K562 (cell line): ENCODE measurements around the gene MAP3K20.

Experiments
- CBX5 ChIP-seq: IDR thresholded peaks from 2 replicates; pipeline ENCODE4 v1.6.1; 2014; ENCODE audit warnings: low read depth, borderline replicate concordance
- FOXK2 ChIP-seq, 2 experiments: fragments of 450-650 bp; IDR thresholded peaks in 1 of 2; conservative IDR thresholded peaks in 1 of 2; 2 replicates each; pipeline ENCODE4 v1.6.1; 2016; ENCODE audit warnings: low read depth in 2 of 2, mild to moderate bottlenecking in 1 of 2
- FOXM1 ChIP-seq, 2 experiments: fragments of 450-650 bp in 1 of 2; sonication (generic) in 1 of 2; formaldehyde crosslinking in 1 of 2; IDR thresholded peaks; 2 replicates each; pipeline versions ENCODE4 v1.6.1 to v1.9.0; 2017 to 2022; ENCODE audit warnings: low read depth in 2 of 2, mild to moderate bottlenecking in 2 of 2, missing genetic modification reagents in 1 of 2, moderate library complexity in 1 of 2
- RFX5 ChIP-seq: IDR thresholded peaks from 2 replicates; pipeline ENCODE4 v1.6.1; 2011; ENCODE audit warnings: low read depth, mild to moderate bottlenecking, improper control_type of control experiment, low read length
- ZBTB11 ChIP-seq, 3 experiments: fragments of 200-800 bp in 1 of 3; fragments of 250-450 bp in 1 of 3; fragments of 450-650 bp in 1 of 3; sonication (Bioruptor Pico) in 1 of 3; sonication (Bioruptor generic) in 1 of 3; formaldehyde crosslinking in 1 of 3; IDR thresholded peaks; 2 replicates each; pipeline versions ENCODE4 v1.6.1 to v1.8.0; 2016 to 2022; ENCODE audit warnings: mild to moderate bottlenecking in 2 of 3, missing genetic modification characterization in 2 of 3, missing compliant biosample characterization in 1 of 3, moderate library complexity in 1 of 3
- ZNF274 ChIP-seq: IDR thresholded peaks from 2 replicates; pipeline ENCODE4 v1.6.1; 2011; ENCODE audit warnings: low read depth, mild to moderate bottlenecking, low read length, moderate library complexity, borderline replicate concordance
- TF ChIP-seq, protein P1 (sequence below): sonication (generic); formaldehyde crosslinking; IDR thresholded peaks from 2 replicates; pipeline ENCODE4 v1.9.0; 2022; ENCODE audit warnings: mild to moderate bottlenecking, missing genetic modification reagents

GRCh38 chr2:173124441-173124840 is 48.8 kb downstream of the MAP3K20 start:
- TF ChIP-seq, protein P1, sequence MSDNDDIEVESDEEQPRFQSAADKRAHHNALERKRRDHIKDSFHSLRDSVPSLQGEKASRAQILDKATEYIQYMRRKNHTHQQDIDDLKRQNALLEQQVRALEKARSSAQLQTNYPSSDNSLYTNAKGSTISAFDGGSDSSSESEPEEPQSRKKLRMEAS (CRISPR knock-in tag) = no peak
- TF ChIP-seq FOXM1 (IDR thresholded peaks at IDR 0.05; ENCODE audit: low read depth) (no peak), FOXM1 (CRISPR knock-in tag; IDR thresholded peaks at IDR 0.05; ENCODE audit: low read depth) (no peak), ZNF274 (no peak), CBX5 (no peak), FOXK2 (conservative IDR thresholded peaks at IDR 0.05 in 1 of 2, IDR thresholded peaks at IDR 0.05 in 1 of 2; ENCODE audit: low read depth in 2 of 2) (no peak), ZBTB11 (CRISPR knock-in tag; IDR thresholded peaks at IDR 0.05) (no peak), RFX5 (no peak)
